ENCODE measurements around the gene ZBTB21. TPM values are rescaled to one million over a fixed set of nuclear protein-coding genes. Genes with fewer than 3 reads are reported as not detected.

Gene ZBTB21
- total RNA-seq, 1 donor from 2014 or later, result 6.6 TPM

GRCh38 chr21:41972511-41973205 lies 37.5 kb downstream of the ZBTB21 start:
- H3K27me3 ChIP-seq (ENCODE audit: control insufficient read depth, insufficient read depth, low read length), result no peaks in the 10 kb centered on the region
- TF ChIP-seq CTCF (IDR thresholded peaks at IDR 0.05; ENCODE audit: insufficient read depth, low read length, severe bottlenecking), result no peak

GRCh38 chr21:41971891-41972290 lies 38.3 kb downstream of the ZBTB21 start:
- DNase-seq (ENCODE audit: low read depth) (no peak), FAIRE-seq (no peak)
- no peak for TF ChIP-seq CTCF (IDR thresholded peaks at IDR 0.05; ENCODE audit: insufficient read depth, low read length, severe bottlenecking)
- Histone ChIP-seq H3K36me3 (ENCODE audit: control insufficient read depth, insufficient read depth, low read length) (no peaks in the 10 kb centered on the region), H3K4me3 (ENCODE audit: low read depth, low read length) (no peak overlapping the region), H3K27me3 (ENCODE audit: control insufficient read depth, insufficient read depth, low read length) (no peaks in the 10 kb centered on the region)

More at GRCh38 chr21:41972511-41973205, 37.5 kb downstream of the ZBTB21 start:
- DNase-seq (ENCODE audit: low read depth), result no peak
- H3K4me3 ChIP-seq (ENCODE audit: low read depth, low read length), result no peak overlapping the region
- no peaks in the 10 kb centered on the region for H3K36me3 ChIP-seq (ENCODE audit: control insufficient read depth, insufficient read depth, low read length)
- no peak for FAIRE-seq

GRCh38 chr21:41970751-41971653 lies 39.2 kb downstream of the ZBTB21 start:
- no peaks in the 10 kb centered on the region for H3K27me3 ChIP-seq (ENCODE audit: control insufficient read depth, insufficient read depth, low read length)
- no peak for TF ChIP-seq CTCF (IDR thresholded peaks at IDR 0.05; ENCODE audit: insufficient read depth, low read length, severe bottlenecking)
- no peak overlapping the region for H3K4me3 ChIP-seq (ENCODE audit: low read depth, low read length)
- FAIRE-seq (peak; percentile 75), DNase-seq (ENCODE audit: low read depth) (no peak)
- H3K36me3 ChIP-seq (ENCODE audit: control insufficient read depth, insufficient read depth, low read length), result no peaks in the 10 kb centered on the region

- DNase-seq (ENCODE audit: low read depth) (no peak), FAIRE-seq (peak; percentile 62)
- H3K4me3 ChIP-seq (ENCODE audit: low read depth, low read length), result no peak overlapping the region
- TF ChIP-seq CTCF (IDR thresholded peaks at IDR 0.05; ENCODE audit: insufficient read depth, low read length, severe bottlenecking), result no peak
- no peaks in the 10 kb centered on the region for H3K36me3 ChIP-seq (ENCODE audit: control insufficient read depth, insufficient read depth, low read length)
- H3K27me3 ChIP-seq (ENCODE audit: control insufficient read depth, insufficient read depth, low read length), result no peaks in the 10 kb centered on the region
Observed at GRCh38 chr21:41970106-41970391, 40.1 kb downstream of the ZBTB21 start.

- DNase-seq (ENCODE audit: low read depth), result no peak
- H3K4me3 ChIP-seq (ENCODE audit: low read depth, low read length), result no peak overlapping the region
- no peak for FAIRE-seq
- H3K27me3 ChIP-seq (ENCODE audit: control insufficient read depth, insufficient read depth, low read length), result peaks cover 5% of the 10 kb centered on the region
- no peaks in the 10 kb centered on the region for H3K36me3 ChIP-seq (ENCODE audit: control insufficient read depth, insufficient read depth, low read length)
- no peak for TF ChIP-seq CTCF (IDR thresholded peaks at IDR 0.05; ENCODE audit: insufficient read depth, low read length, severe bottlenecking)
Observed at GRCh38 chr21:41967708-41968107, 42.5 kb downstream of the ZBTB21 start.

All from bronchial epithelial cell (primary cell).